ENCODE measurements around the gene RYR3.

The RYR3 gene

GRCh38 chr15:33395846-33396245 lies 85.1 kb downstream of the RYR3 start:
- no peak overlapping the region for H3K4me3 ChIP-seq (ENCODE audit: insufficient read depth in 1 of 2, low read depth in 1 of 2, low read length in 2 of 2)
- WGBS = 91% methylated on average over 7 of the region's 7 CpGs
- H2BK12ac ChIP-seq (ENCODE audit: low read length in 2 of 2) = no peak overlapping the region
- H3K14ac ChIP-seq (ENCODE audit: low read length in 2 of 2) = no peak overlapping the region
- no peak overlapping the region for H3K18ac ChIP-seq (ENCODE audit: low read depth in 1 of 2, low read length in 2 of 2)
- H2AFZ ChIP-seq (ENCODE audit: low read depth, low read length) = no peak overlapping the region
- no peaks in the 10 kb centered on the region for H3K36me3 ChIP-seq (ENCODE audit: control insufficient read depth in 1 of 2, insufficient read depth in 2 of 2, low read depth in 1 of 2, low read length in 2 of 2)
- H3K4me2 ChIP-seq (ENCODE audit: low read length, poor library complexity, severe bottlenecking) = no peak overlapping the region
- H3K4me1 ChIP-seq (ENCODE audit: control insufficient read depth, insufficient read depth, low read depth, low read length) = peaks cover 3% of the 10 kb centered on the region
- H3K9ac ChIP-seq (ENCODE audit: low read length) = no peak overlapping the region
- H2AK5ac ChIP-seq (ENCODE audit: low read length, severe bottlenecking) = no peak overlapping the region
- no peak overlapping the region for H4K91ac ChIP-seq (ENCODE audit: low read length)
- peaks cover 7% of the 10 kb centered on the region for H3K79me1 ChIP-seq (replicated peaks; ENCODE audit: low read length, poor library complexity, severe bottlenecking)
- no peak overlapping the region for H3K4ac ChIP-seq (ENCODE audit: low read depth in 1 of 2, low read length in 2 of 2)
- H2BK120ac ChIP-seq (ENCODE audit: low read depth, low read length) = no peak overlapping the region
- no peak overlapping the region for H2BK15ac ChIP-seq (ENCODE audit: low read depth, poor library complexity, severe bottlenecking)
- peaks cover 14 to 50% of the 10 kb centered on the region in 2 experiments for H3K27me3 ChIP-seq (ENCODE audit: control insufficient read depth in 1 of 2, insufficient read depth in 1 of 2, low read length in 2 of 2)
- H4K8ac ChIP-seq (ENCODE audit: low read length) = no peak overlapping the region
- H3K23ac ChIP-seq (ENCODE audit: low read length in 2 of 2) = no peak overlapping the region
- H3K27ac ChIP-seq (ENCODE audit: low read length, poor library complexity, severe bottlenecking) = no peak overlapping the region
- H3K9me3 ChIP-seq (ENCODE audit: control insufficient read depth, low read length) = no peaks in the 10 kb centered on the region
- DNase-seq = no peak
- no peak overlapping the region for H2BK5ac ChIP-seq (ENCODE audit: low read depth, low read length, poor library complexity, severe bottlenecking)

- H3K36me3 ChIP-seq (ENCODE audit: control insufficient read depth in 1 of 2, insufficient read depth in 2 of 2, low read depth in 1 of 2, low read length in 2 of 2) = no peaks in the 10 kb centered on the region
- DNase-seq = no peak
- H3K79me1 ChIP-seq (replicated peaks; ENCODE audit: low read length, poor library complexity, severe bottlenecking) = peaks cover 7% of the 10 kb centered on the region
- no peak overlapping the region for H2AFZ ChIP-seq (ENCODE audit: low read depth, low read length)
- no peak overlapping the region for H3K4me3 ChIP-seq (ENCODE audit: insufficient read depth in 1 of 2, low read depth in 1 of 2, low read length in 2 of 2)
- H4K91ac ChIP-seq (ENCODE audit: low read length) = no peak overlapping the region
- no peak overlapping the region for H3K4ac ChIP-seq (ENCODE audit: low read depth in 1 of 2, low read length in 2 of 2)
- no peak overlapping the region for H3K9ac ChIP-seq (ENCODE audit: low read length)
- peaks cover 14 to 51% of the 10 kb centered on the region in 2 experiments for H3K27me3 ChIP-seq (ENCODE audit: control insufficient read depth in 1 of 2, insufficient read depth in 1 of 2, low read length in 2 of 2)
- H4K8ac ChIP-seq (ENCODE audit: low read length) = no peak overlapping the region
- no peak overlapping the region for H3K18ac ChIP-seq (ENCODE audit: low read depth in 1 of 2, low read length in 2 of 2)
- 56% methylated on average over 1 of the region's 2 CpGs for WGBS
- no peak overlapping the region for H2BK15ac ChIP-seq (ENCODE audit: low read depth, poor library complexity, severe bottlenecking)
- no peak overlapping the region for H3K4me2 ChIP-seq (ENCODE audit: low read length, poor library complexity, severe bottlenecking)
- no peak overlapping the region for H2AK5ac ChIP-seq (ENCODE audit: low read length, severe bottlenecking)
- peaks cover 3% of the 10 kb centered on the region for H3K4me1 ChIP-seq (ENCODE audit: control insufficient read depth, insufficient read depth, low read depth, low read length)
- H3K27ac ChIP-seq (ENCODE audit: low read length, poor library complexity, severe bottlenecking) = no peak overlapping the region
- H3K23ac ChIP-seq (ENCODE audit: low read length in 2 of 2) = no peak overlapping the region
- no peaks in the 10 kb centered on the region for H3K9me3 ChIP-seq (ENCODE audit: control insufficient read depth, low read length)
- no peak overlapping the region for H3K14ac ChIP-seq (ENCODE audit: low read length in 2 of 2)
- H2BK5ac ChIP-seq (ENCODE audit: low read depth, low read length, poor library complexity, severe bottlenecking) = no peak overlapping the region
- no peak overlapping the region for H2BK120ac ChIP-seq (ENCODE audit: low read depth, low read length)
- H2BK12ac ChIP-seq (ENCODE audit: low read length in 2 of 2) = no peak overlapping the region
Observed at GRCh38 chr15:33396475-33396874, 85.7 kb downstream of the RYR3 start.

GRCh38 chr15:33398555-33398954 lies 87.8 kb downstream of the RYR3 start:
- 89% methylated on average over 10 of the region's 10 CpGs for WGBS

GRCh38 chr15:33400941-33401340 lies 90.2 kb downstream of the RYR3 start:
- no peak overlapping the region for H3K9ac ChIP-seq (ENCODE audit: low read length)
- H3K36me3 ChIP-seq (ENCODE audit: control insufficient read depth in 1 of 2, insufficient read depth in 2 of 2, low read depth in 1 of 2, low read length in 2 of 2) = no peaks in the 10 kb centered on the region
- 67% methylated on average over 3 of the region's 3 CpGs for WGBS
- no peak overlapping the region for H3K14ac ChIP-seq (ENCODE audit: low read length in 2 of 2)
- H3K4me1 ChIP-seq (ENCODE audit: control insufficient read depth, insufficient read depth, low read depth, low read length) = peaks cover 8% of the 10 kb centered on the region
- peaks cover 0 to 30% of the 10 kb centered on the region in 2 experiments for H3K27me3 ChIP-seq (ENCODE audit: control insufficient read depth in 1 of 2, insufficient read depth in 1 of 2, low read length in 2 of 2)
- no peak overlapping the region for H3K27ac ChIP-seq (ENCODE audit: low read length, poor library complexity, severe bottlenecking)
- H2BK120ac ChIP-seq (ENCODE audit: low read depth, low read length) = no peak overlapping the region
- H2AFZ ChIP-seq (ENCODE audit: low read depth, low read length) = no peak overlapping the region
- H3K4me3 ChIP-seq (ENCODE audit: insufficient read depth in 1 of 2, low read depth in 1 of 2, low read length in 2 of 2) = no peak overlapping the region
- H2BK12ac ChIP-seq (ENCODE audit: low read length in 2 of 2) = no peak overlapping the region
- H2BK15ac ChIP-seq (ENCODE audit: low read depth, poor library complexity, severe bottlenecking) = no peak overlapping the region
- no peak overlapping the region for H3K4ac ChIP-seq (ENCODE audit: low read depth in 1 of 2, low read length in 2 of 2)
- no peak overlapping the region for H3K23ac ChIP-seq (ENCODE audit: low read length in 2 of 2)
- H3K9me3 ChIP-seq (ENCODE audit: control insufficient read depth, low read length) = no peaks in the 10 kb centered on the region
- H2AK5ac ChIP-seq (ENCODE audit: low read length, severe bottlenecking) = no peak overlapping the region
- H3K79me1 ChIP-seq (replicated peaks; ENCODE audit: low read length, poor library complexity, severe bottlenecking) = peaks cover 5% of the 10 kb centered on the region
- DNase-seq = no peak
- H3K4me2 ChIP-seq (ENCODE audit: low read length, poor library complexity, severe bottlenecking) = no peak overlapping the region
- H4K8ac ChIP-seq (ENCODE audit: low read length) = no peak overlapping the region
- H2BK5ac ChIP-seq (ENCODE audit: low read depth, low read length, poor library complexity, severe bottlenecking) = no peak overlapping the region
- no peak overlapping the region for H3K18ac ChIP-seq (ENCODE audit: low read depth in 1 of 2, low read length in 2 of 2)
- H4K91ac ChIP-seq (ENCODE audit: low read length) = no peak overlapping the region

More at GRCh38 chr15:33398555-33398954, 87.8 kb downstream of the RYR3 start:
- no peaks in the 10 kb centered on the region for H3K36me3 ChIP-seq (ENCODE audit: control insufficient read depth in 1 of 2, insufficient read depth in 2 of 2, low read depth in 1 of 2, low read length in 2 of 2)
- H3K4me3 ChIP-seq (ENCODE audit: insufficient read depth in 1 of 2, low read depth in 1 of 2, low read length in 2 of 2) = no peak overlapping the region
- no peak overlapping the region for H2BK12ac ChIP-seq (ENCODE audit: low read length in 2 of 2)
- peak overlapping the region; percentile 29 for H2AK5ac ChIP-seq (ENCODE audit: low read length, severe bottlenecking)
- no peak overlapping the region for H4K91ac ChIP-seq (ENCODE audit: low read length)
- no peak for DNase-seq
- H3K27ac ChIP-seq (ENCODE audit: low read length, poor library complexity, severe bottlenecking) = no peak overlapping the region
- H3K14ac ChIP-seq (ENCODE audit: low read length in 2 of 2) = no peak overlapping the region
- H2BK15ac ChIP-seq (ENCODE audit: low read depth, poor library complexity, severe bottlenecking) = no peak overlapping the region
- no peak overlapping the region for H3K4me2 ChIP-seq (ENCODE audit: low read length, poor library complexity, severe bottlenecking)
- no peak overlapping the region for H3K18ac ChIP-seq (ENCODE audit: low read depth in 1 of 2, low read length in 2 of 2)
- no peak overlapping the region for H2AFZ ChIP-seq (ENCODE audit: low read depth, low read length)
- H3K79me1 ChIP-seq (replicated peaks; ENCODE audit: low read length, poor library complexity, severe bottlenecking) = peaks cover 7% of the 10 kb centered on the region
- H3K4ac ChIP-seq (ENCODE audit: low read depth in 1 of 2, low read length in 2 of 2) = no peak overlapping the region
- no peak overlapping the region for H2BK120ac ChIP-seq (ENCODE audit: low read depth, low read length)
- H2BK5ac ChIP-seq (ENCODE audit: low read depth, low read length, poor library complexity, severe bottlenecking) = no peak overlapping the region
- no peak overlapping the region for H3K23ac ChIP-seq (ENCODE audit: low read length in 2 of 2)
- peaks cover 6% of the 10 kb centered on the region for H3K4me1 ChIP-seq (ENCODE audit: control insufficient read depth, insufficient read depth, low read depth, low read length)
- no peaks in the 10 kb centered on the region for H3K9me3 ChIP-seq (ENCODE audit: control insufficient read depth, low read length)
- H3K27me3 ChIP-seq (ENCODE audit: control insufficient read depth in 1 of 2, insufficient read depth in 1 of 2, low read length in 2 of 2) = peaks cover 6 to 44% of the 10 kb centered on the region in 2 experiments
- H4K8ac ChIP-seq (ENCODE audit: low read length) = no peak overlapping the region
- H3K9ac ChIP-seq (ENCODE audit: low read length) = no peak overlapping the region

Data from mesenchymal stem cell (in vitro differentiated cells and primary cell).